GM18508 (cell line): ENCODE results near the gene ARFIP1.
A peak's percentile ranks its signal among the peaks of the same experiment; 100 is the strongest.
"Not testable (repeated sequence)": the region's sequence is repeated elsewhere in the genome, so short reads cannot be mapped to it uniquely, and the experiment has no call there.

Source experiments
- ATAC-seq: cut with Tn5 transposase; IDR thresholded peaks from one replicate; pipeline ENCODE4 v1.9.1; 2021; ENCODE audit warnings: moderate number of reproducible peaks; ENCODE audit not compliant: insufficient read depth, unreplicated experiment

ARFIP1 gene

GRCh38 chr4:152779513-152780266, at the start of gene ARFIP1, which contains the start of gene TIGD4:
ARFIP1 (plus strand) TSS chr4:152779954; CDS start chr4:152829634, 49,680 bp downstream.
TIGD4 (minus strand) TSS chr4:152779730; CDS start chr4:152771004, 8,726 bp downstream.
- ATAC-seq: peak; percentile 82

GRCh38 chr4:152731997-152732396, 47.8 kb upstream of the ARFIP1 start:
- ATAC-seq: no peak

GRCh38 chr4:152734015-152734698, 45.6 kb upstream of the ARFIP1 start:
- no peak for ATAC-seq

- no peak for ATAC-seq
These were observed 45.1 kb upstream of the ARFIP1 start for GRCh38 chr4:152734699-152735050.

- ATAC-seq: no peak
These were observed 44.3 kb upstream of the ARFIP1 start for GRCh38 chr4:152735396-152735859.

GRCh38 chr4:152735906-152736305, 43.8 kb upstream of the ARFIP1 start:
- ATAC-seq: no peak

GRCh38 chr4:152738827-152739226, 40.9 kb upstream of the ARFIP1 start:
- no peak for ATAC-seq

- ATAC-seq: no peak
These were observed 32.3 kb upstream of the ARFIP1 start for GRCh38 chr4:152747444-152747843.

- no peak for ATAC-seq
These were observed 31.1 kb upstream of the ARFIP1 start for GRCh38 chr4:152748619-152749018.

- ATAC-seq: no peak
These were observed 16.0 kb upstream of the ARFIP1 start for GRCh38 chr4:152763796-152764195.

GRCh38 chr4:152765069-152765737, 14.6 kb upstream of the ARFIP1 start:
- not testable (repeated sequence) for ATAC-seq

- peak; percentile 79 for ATAC-seq
These were observed 7.8 kb upstream of the ARFIP1 start for GRCh38 chr4:152771741-152772533.

GRCh38 chr4:152773339-152773738, 6.4 kb upstream of the ARFIP1 start:
- no peak for ATAC-seq

GRCh38 chr4:152773953-152774352, 5.8 kb upstream of the ARFIP1 start:
- no peak for ATAC-seq

- no peak for ATAC-seq
These were observed 3.4 kb upstream of the ARFIP1 start for GRCh38 chr4:152776352-152776751.

- ATAC-seq: no peak
These were observed 2.3 kb upstream of the ARFIP1 start for GRCh38 chr4:152777488-152777887.

GRCh38 chr4:152778656-152779512, 870 bp upstream of the ARFIP1 start:
- no peak for ATAC-seq

GRCh38 chr4:152780267-152780778, 569 bp downstream of the ARFIP1 start:
- peak; percentile 11 for ATAC-seq
